ENCODE measurements around the gene DDX24.

GRCh38 chr14:94008234-94008633 lies 72.8 kb downstream of the DDX24 start:
- TF ChIP-seq CTCF (conservative IDR thresholded peaks at IDR 0.05 in 1 of 2, IDR thresholded peaks at IDR 0.05 in 1 of 2; ENCODE audit: low read depth in 1 of 2, low read length in 2 of 2) (no peak), EZH2 (IDR thresholded peaks at IDR 0.05; ENCODE audit: low read length, missing control alignments) (no peak)

Data from fibroblast of lung (primary cell).